Measurements from ENCODE around the gene GAL. TPM values are rescaled to one million over a fixed set of nuclear protein-coding genes. Genes with fewer than 3 reads are reported as not detected.

Gene GAL
- total and polyA plus RNA-seq, 10 donors: not detected

GRCh38 chr11:68666849-68667248 is 17.5 kb upstream of the GAL start:
- no peaks in the 10 kb centered on the region for H3K9me3 ChIP-seq
- WGBS, 5 donors: 54 to 83% (median 82%) methylated on average over 8 to 15 of the region's 15 CpGs
- peak; percentile 8 for DNase-seq
- no peaks in the 10 kb centered on the region for H3K36me3 ChIP-seq
- no peak overlapping the region for H3K27ac ChIP-seq
- intact Hi-C loops (cut with DNase I; ENCODE audit: low total_unique reads): no loop called here
- TF ChIP-seq POLR2A (IDR thresholded peaks at IDR 0.05): no peak
- no peak for TF ChIP-seq CTCF (IDR thresholded peaks at IDR 0.05 in 8 of 11, conservative IDR thresholded peaks at IDR 0.05 in 3 of 11)
- TF ChIP-seq POLR2AphosphoS5 (IDR thresholded peaks at IDR 0.05): no peak
- no peaks in the 10 kb centered on the region for H3K4me1 ChIP-seq
- peaks cover 0 to 58% (median 0%) of the 10 kb centered on the region in 7 donors for H3K27me3 ChIP-seq (replicated peaks in 1 of 7)
- no peak overlapping the region for H3K4me3 ChIP-seq

DNA sequence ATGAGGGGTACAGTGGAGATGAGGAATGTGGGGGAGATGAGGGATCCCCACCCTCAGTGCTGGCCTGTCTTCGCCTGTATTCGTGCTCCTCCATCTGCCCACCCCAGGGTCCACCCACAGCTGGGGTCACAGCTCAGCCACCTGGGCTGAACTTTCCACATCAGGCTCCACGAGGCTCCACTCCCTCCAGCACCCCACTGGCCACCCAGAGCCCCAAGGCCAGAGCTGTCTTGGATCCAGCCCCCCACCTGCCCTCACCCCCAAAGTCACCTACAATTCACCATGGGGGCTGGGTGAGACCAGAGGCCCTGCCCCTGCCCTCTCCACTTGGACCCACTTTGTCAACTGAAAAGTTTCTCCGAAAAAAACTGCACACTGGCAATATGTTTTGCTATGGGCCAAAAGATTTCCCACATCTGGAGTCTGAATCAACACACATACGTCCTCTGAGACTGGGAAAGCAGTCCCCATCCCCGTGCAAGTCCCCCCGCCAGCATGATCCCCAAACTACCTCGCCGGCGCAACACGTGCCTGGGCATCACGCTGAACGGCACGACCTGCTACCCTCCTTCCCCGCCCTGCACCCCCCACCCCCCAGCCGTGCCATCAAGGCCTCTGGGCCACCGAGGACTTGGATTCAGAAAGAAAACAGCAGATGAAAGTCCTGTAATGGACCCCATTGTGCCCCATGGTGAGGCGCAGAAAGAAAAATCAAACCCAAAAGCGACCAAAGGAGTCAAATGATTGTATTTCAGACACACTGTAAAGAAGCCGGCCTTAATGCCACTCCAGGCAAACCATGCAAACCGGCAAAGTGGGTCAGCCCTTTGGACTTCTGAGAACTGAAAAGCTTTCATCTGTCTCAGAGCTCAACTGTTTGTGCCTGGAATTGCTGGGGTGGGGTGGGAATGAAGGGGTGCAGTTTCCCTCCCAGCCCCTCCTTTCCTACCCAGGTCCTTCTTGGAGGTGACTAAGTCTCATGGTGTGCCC is 16.5 kb upstream of the GAL start:
- H3K9me3 ChIP-seq: no peaks in the 10 kb centered on the region
- no peak overlapping the region for H3K4me3 ChIP-seq
- intact Hi-C loops (cut with DNase I; ENCODE audit: low total_unique reads): no loop called here
- H3K4me1 ChIP-seq: no peaks in the 10 kb centered on the region
- H3K27ac ChIP-seq: no peak overlapping the region
- H3K27me3 ChIP-seq (replicated peaks in 1 of 7): peaks cover 0 to 57% (median 0%) of the 10 kb centered on the region in 7 donors
- 77 to 86% (median 83%) methylated on average over 20 to 21 of the region's 21 CpGs for WGBS, 5 donors
- DNase-seq: peak; percentile 41
- no peak for TF ChIP-seq POLR2AphosphoS5 (IDR thresholded peaks at IDR 0.05)
- TF ChIP-seq CTCF (IDR thresholded peaks at IDR 0.05 in 8 of 11, conservative IDR thresholded peaks at IDR 0.05 in 3 of 11): no peak
- no peaks in the 10 kb centered on the region for H3K36me3 ChIP-seq

GRCh38 chr11:68669301-68670090 is 14.8 kb upstream of the GAL start:
- intact Hi-C loops (cut with DNase I; ENCODE audit: low total_unique reads): no loop called here
- Histone ChIP-seq H3K4me1 (no peaks in the 10 kb centered on the region), H3K36me3 (no peaks in the 10 kb centered on the region), H3K9me3 (peaks cover 0 to 9% (median 6%) of the 10 kb centered on the region in 8 donors), H3K27me3 (replicated peaks in 1 of 7) (peaks cover 0 to 49% (median 0%) of the 10 kb centered on the region in 7 donors), H3K4me3 (no peak overlapping the region), H3K27ac (no peak overlapping the region)
- 77 to 86% (median 83%) methylated on average over 20 to 27 of the region's 27 CpGs for WGBS, 5 donors
- TF ChIP-seq POLR2AphosphoS5 (IDR thresholded peaks at IDR 0.05) (no peak), CTCF (IDR thresholded peaks at IDR 0.05 in 8 of 11, conservative IDR thresholded peaks at IDR 0.05 in 3 of 11) (no peak), POLR2A (IDR thresholded peaks at IDR 0.05) (no peak)
- peak; percentile 65 for DNase-seq
